NCI-H1694 treated with DMSO at 0.1 percent for 48 hours (cell line): ENCODE data around the gene ALOXE3.

Experiments used
- DNase-seq: peaks from one replicate; lab custom pipeline; 2025; lab: John Stamatoyannopoulos, UW

Gene ALOXE3

DNA sequence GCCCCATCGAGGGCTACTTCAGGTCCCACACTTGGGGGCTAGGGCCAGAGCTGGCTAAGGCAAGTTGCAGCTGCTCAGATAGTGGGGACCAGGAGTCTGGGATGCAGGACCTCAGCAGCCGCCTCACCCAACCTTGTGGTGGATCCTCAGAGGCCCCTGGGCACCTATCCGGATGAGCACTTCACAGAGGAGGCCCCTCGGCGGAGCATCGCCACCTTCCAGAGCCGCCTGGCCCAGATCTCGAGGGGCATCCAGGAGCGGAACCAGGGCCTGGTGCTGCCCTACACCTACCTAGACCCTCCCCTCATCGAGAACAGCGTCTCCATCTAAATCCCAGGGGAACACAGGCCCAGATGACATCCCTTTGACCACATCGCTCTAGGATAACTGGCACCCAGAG lies 70.1 kb downstream of the ALOXE3 start:
- no peak for DNase-seq

DNA sequence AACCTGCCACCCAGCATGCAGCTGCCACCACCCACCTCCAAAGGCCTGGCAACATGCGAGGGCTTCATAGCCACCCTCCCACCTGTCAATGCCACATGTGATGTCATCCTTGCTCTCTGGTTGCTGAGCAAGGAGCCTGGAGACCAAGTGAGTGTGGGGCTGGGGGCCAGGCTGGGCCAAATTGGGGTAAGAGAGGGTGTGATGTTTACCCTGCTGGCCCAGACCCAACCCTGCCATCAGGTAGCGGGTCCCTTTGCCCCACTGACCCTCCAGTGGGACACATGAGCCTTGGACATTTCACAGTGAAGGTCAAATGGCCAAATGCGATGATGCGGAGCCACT lies 70.6 kb downstream of the ALOXE3 start:
- no peak for DNase-seq

DNA sequence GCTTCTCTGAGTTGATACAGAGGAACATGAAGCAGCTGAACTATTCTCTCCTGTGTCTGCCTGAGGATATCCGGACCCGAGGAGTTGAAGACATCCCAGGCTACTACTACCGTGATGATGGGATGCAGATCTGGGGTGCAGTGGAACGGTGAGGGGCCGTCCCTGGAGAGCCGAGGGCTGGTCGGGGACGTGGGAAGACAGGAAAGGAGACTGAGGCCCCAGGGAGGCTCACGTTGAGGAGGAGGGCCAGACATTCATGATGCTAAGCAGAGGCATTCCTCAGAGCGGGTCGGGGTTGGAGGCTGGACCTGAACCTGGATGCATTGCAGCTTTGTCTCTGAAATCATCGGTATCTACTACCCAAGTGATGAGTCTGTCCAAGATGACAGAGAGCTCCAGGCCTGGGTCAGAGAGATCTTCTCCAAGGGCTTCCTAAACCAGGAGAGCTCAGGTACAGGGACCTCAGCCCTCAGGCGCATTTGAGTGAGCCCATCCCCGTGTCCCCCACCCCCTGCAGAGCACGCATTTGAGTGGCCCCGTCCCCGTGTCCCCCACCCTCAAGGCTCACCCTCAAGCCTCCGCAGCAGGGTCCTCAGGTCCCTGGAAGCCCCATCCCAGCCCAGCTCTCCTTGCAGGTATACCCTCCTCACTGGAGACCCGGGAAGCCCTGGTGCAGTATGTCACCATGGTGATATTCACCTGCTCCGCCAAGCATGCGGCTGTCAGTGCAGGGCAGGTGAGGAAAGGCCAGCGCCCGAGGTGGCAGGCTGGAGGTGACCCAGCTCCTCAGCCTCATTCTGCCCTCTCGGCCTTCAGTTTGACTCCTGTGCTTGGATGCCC lies 71.2 kb downstream of the ALOXE3 start:
- DNase-seq, result no peak

DNA sequence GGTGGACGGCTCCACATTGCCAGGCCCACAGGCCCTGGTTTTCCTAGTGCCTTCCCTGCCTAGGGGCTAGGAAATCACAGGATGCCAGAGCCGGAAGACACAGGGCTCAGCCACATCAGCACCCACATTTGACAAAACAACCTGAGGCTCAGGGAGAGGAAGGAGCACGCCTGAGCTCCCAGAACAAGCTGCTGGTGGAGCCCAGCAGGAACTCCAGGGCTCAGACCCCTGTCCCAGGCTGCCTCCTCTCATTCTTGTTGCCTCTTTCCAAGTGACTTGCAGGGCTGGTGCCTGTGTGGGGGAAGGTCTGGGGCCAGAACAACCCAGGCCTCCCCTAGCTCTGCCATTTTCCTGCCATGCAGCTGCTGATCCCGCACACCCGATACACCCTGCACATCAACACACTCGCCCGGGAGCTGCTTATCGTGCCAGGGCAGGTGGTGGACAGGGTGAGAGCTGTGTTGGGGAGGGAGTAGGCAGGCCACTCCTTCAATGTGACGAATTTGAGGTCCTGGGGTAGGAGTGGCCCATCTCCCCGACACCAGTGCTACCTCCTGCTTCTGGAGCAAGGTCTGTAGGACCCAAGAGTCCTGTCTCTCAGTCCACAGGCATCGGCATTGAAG lies 71.9 kb downstream of the ALOXE3 start:
- DNase-seq, result no peak
